Measurements from ENCODE around the gene SLC25A25. TPM values are rescaled to one million over a fixed set of nuclear protein-coding genes. Genes with fewer than 3 reads are reported as not detected.

SLC25A25 gene
- total and polyA plus RNA-seq, 2 donors (not counting 3 experiments of a cell fraction or from before 2014, with no cell fraction given) = 18.1 to 20.2 TPM

GRCh38 chr9:128123451-128124080, 55.5 kb downstream of the SLC25A25 start:
- Histone ChIP-seq H3K9ac (replicated peaks; ENCODE audit: extremely low read depth, insufficient read depth, low read length) (no peak overlapping the region), H3K4me3 (replicated peaks in 1 of 3; ENCODE audit: insufficient read depth in 1 of 3, low read depth in 1 of 3, low read length in 3 of 3) (no peak overlapping the region), H3K27ac (ENCODE audit: insufficient read depth, low read depth, low read length) (no peak overlapping the region), H2AFZ (ENCODE audit: low read depth, low read length) (no peak overlapping the region), H3K79me2 (ENCODE audit: control insufficient read depth, insufficient read depth, low read length) (peaks cover 11% of the 10 kb centered on the region), H4K20me1 (replicated peaks; ENCODE audit: control insufficient read depth, extremely low read depth, insufficient read depth, low read length) (no peaks in the 10 kb centered on the region), H3K9me1 (replicated peaks; ENCODE audit: control insufficient read depth, extremely low read depth, insufficient read depth, low read length) (no peaks in the 10 kb centered on the region), H3K4me2 (ENCODE audit: insufficient read depth, low read length) (no peak overlapping the region), H3K9me3 (replicated peaks; ENCODE audit: control insufficient read depth, insufficient read depth, low read length) (no peaks in the 10 kb centered on the region), H3K27me3 (ENCODE audit: control insufficient read depth in 2 of 2, insufficient read depth in 2 of 2, low read length in 2 of 2) (no peaks in the 10 kb centered on the region), H3K4me1 (ENCODE audit: control insufficient read depth, extremely low read depth, insufficient read depth, low read length) (peaks cover 6% of the 10 kb centered on the region), H3K36me3 (ENCODE audit: control insufficient read depth in 2 of 2, extremely low read depth in 1 of 2, insufficient read depth in 2 of 2, low read length in 2 of 2) (peaks cover 0 to 16% of the 10 kb centered on the region in 2 experiments)
- POLR2A ChIA-PET = no interaction called here
- intact Hi-C loops (cut with micrococcal nuclease) = no loop called here
- CTCF ChIA-PET = interaction anchor here (1.6 kb wide), 1 partner anchor 56 kb away, joined by 6 read pairs; the partner anchor contains the start of gene NAIF1
- DNase-seq (ENCODE audit: low read depth, low spot score) (no peak), FAIRE-seq (no peak)
- TF ChIP-seq POLR2A (IDR thresholded peaks at IDR 0.05; ENCODE audit: low read depth, low read length) (no peak), GATA2 (IDR thresholded peaks at IDR 0.05; ENCODE audit: insufficient read depth, insufficient read length, low read depth, low read length) (no peak), MAX (IDR thresholded peaks at IDR 0.05; ENCODE audit: insufficient read depth, insufficient read length) (no peak), EZH2 (IDR thresholded peaks at IDR 0.05; ENCODE audit: borderline replicate concordance, low read depth, low read length, severe bottlenecking) (no peak), JUN (IDR thresholded peaks at IDR 0.05; ENCODE audit: borderline replicate concordance, insufficient read depth, insufficient read length, low read depth) (no peak), FOS (IDR thresholded peaks at IDR 0.05; ENCODE audit: borderline replicate concordance, insufficient read depth, low read length) (no peak), CTCF (IDR thresholded peaks at IDR 0.05; ENCODE audit: extremely low read depth in 1 of 2, insufficient read depth in 1 of 2, low read depth in 1 of 2, low read length in 2 of 2) (no peak), MYC (IDR thresholded peaks at IDR 0.05; ENCODE audit: low read depth, low read length) (no peak), POLR2AphosphoS5 (IDR thresholded peaks at IDR 0.05; ENCODE audit: insufficient read depth, low read depth, low read length) (no peak)
- no TSS peak for BruUV-seq (replicated peaks)
- dilution Hi-C loops (cut with MboI; ENCODE audit: extremely low pct_ligation_motif_present, low sequenced_read_pairs) = no loop called here

Measured in endothelial cell of umbilical vein (primary cell).